ENCODE results near the gene PTPRT. TPM values are rescaled to one million over a fixed set of nuclear protein-coding genes. Genes with fewer than 3 reads are reported as not detected.

Gene PTPRT
- total RNA-seq, 3 donors from 2014 or later = 0.32 to 6.3 (median 4.9) TPM

DNA sequence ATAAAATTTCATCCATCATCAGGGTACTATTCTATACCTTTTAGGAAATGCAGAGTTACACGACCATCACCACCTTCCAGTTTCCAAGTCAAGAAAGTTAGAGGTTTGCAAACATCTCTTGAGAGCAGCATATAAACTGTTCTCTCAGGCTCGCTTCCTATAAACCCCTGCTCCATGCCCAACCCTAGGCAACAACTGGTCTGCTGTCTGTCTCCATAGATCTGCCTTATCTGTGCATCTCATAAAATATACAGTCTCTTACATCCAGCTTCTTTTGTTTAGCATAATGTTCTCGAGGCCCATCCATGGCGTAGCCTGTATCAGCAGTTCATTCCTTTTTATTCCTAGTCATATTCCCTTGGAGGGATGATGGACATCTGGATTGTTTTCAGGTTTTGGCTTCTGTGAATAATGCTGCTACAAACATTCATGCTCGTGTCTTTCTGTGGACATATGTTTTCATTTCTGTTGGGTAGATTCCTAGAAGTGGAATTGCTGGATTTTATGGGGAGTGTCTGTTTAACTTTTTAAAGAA, 6.1 kb downstream of the PTPRT start:
- no peak for DNase-seq (ENCODE audit: low spot score in 2 of 2)
- no peak for TF ChIP-seq POLR2A (IDR thresholded peaks at IDR 0.05)
- no peak for TF ChIP-seq CTCF (IDR thresholded peaks at IDR 0.05)
- TF ChIP-seq POLR2AphosphoS5 (IDR thresholded peaks at IDR 0.05) = no peak
- Histone ChIP-seq H3K4me1 (no peaks in the 10 kb centered on the region), H3K27ac (no peak overlapping the region), H3K4me3 (no peak overlapping the region), H3K27me3 (peaks cover 0 to 13% of the 10 kb centered on the region in 2 donors), H3K9me3 (no peaks in the 10 kb centered on the region), H3K36me3 (no peaks in the 10 kb centered on the region)
- intact Hi-C loops (cut with DNase I; ENCODE audit: low total_unique reads) = no loop called here

- Histone ChIP-seq H3K36me3 (no peaks in the 10 kb centered on the region), H3K27ac (no peak overlapping the region), H3K4me3 (no peak overlapping the region), H3K9me3 (peaks cover 0 to 7% of the 10 kb centered on the region in 2 donors), H3K27me3 (no peaks in the 10 kb centered on the region), H3K4me1 (no peaks in the 10 kb centered on the region)
- intact Hi-C loops (cut with DNase I; ENCODE audit: low total_unique reads) = loop anchor here (5.0 kb wide), 1 partner anchor 826 kb away; no protein-coding TSS in a partner anchor
- DNase-seq (ENCODE audit: low spot score in 2 of 2) = no peak
- no peak for TF ChIP-seq POLR2AphosphoS5 (IDR thresholded peaks at IDR 0.05)
- TF ChIP-seq POLR2A (IDR thresholded peaks at IDR 0.05) = no peak
- TF ChIP-seq CTCF (IDR thresholded peaks at IDR 0.05) = no peak
Observed at GRCh38 chr20:43178080-43178479, 11.6 kb downstream of the PTPRT start.

GRCh38 chr20:43176726-43177125, 13.0 kb downstream of the PTPRT start:
- no peaks in the 10 kb centered on the region for H3K4me1 ChIP-seq
- H3K36me3 ChIP-seq = no peaks in the 10 kb centered on the region
- DNase-seq (ENCODE audit: low spot score in 2 of 2) = no peak
- TF ChIP-seq CTCF (IDR thresholded peaks at IDR 0.05) (no peak), POLR2AphosphoS5 (IDR thresholded peaks at IDR 0.05) (no peak), POLR2A (IDR thresholded peaks at IDR 0.05) (no peak)
- H3K4me3 ChIP-seq = no peak overlapping the region
- no peak overlapping the region for H3K27ac ChIP-seq
- no peaks in the 10 kb centered on the region for H3K27me3 ChIP-seq
- intact Hi-C loops (cut with DNase I; ENCODE audit: low total_unique reads) = loop anchor here (5.0 kb wide), 1 partner anchor 824 kb away; no protein-coding TSS in a partner anchor
- H3K9me3 ChIP-seq = peaks cover 0 to 7% of the 10 kb centered on the region in 2 donors

DNA sequence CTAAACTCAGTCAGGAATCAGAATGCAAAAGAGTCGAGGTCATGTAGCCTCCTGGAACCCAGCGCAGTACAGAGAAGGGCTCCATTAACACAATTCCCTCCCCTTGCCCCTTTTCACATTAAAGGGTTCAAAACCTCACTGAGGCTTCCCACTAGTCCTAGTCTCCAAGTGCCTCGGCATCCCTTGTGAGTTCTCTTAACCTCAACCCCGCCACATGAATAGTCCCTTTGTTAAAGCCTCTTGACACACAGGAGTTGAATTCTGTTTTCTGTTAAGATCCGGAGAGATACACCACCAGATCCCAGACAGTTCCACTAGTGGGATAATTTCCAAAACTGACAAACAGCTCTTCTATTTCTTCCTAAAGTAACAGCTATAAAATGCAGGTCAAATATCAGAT, 17.8 kb downstream of the PTPRT start:
- Histone ChIP-seq H3K4me3 (no peak overlapping the region), H3K27ac (no peak overlapping the region), H3K36me3 (no peaks in the 10 kb centered on the region), H3K4me1 (no peaks in the 10 kb centered on the region), H3K9me3 (peaks cover 0 to 5% of the 10 kb centered on the region in 2 donors), H3K27me3 (no peaks in the 10 kb centered on the region)
- no peak for DNase-seq (ENCODE audit: low spot score in 2 of 2)
- TF ChIP-seq POLR2AphosphoS5 (IDR thresholded peaks at IDR 0.05) (no peak), POLR2A (IDR thresholded peaks at IDR 0.05) (no peak), CTCF (IDR thresholded peaks at IDR 0.05) (no peak)
- intact Hi-C loops (cut with DNase I; ENCODE audit: low total_unique reads) = no loop called here

- TF ChIP-seq POLR2AphosphoS5 (IDR thresholded peaks at IDR 0.05) (no peak), CTCF (IDR thresholded peaks at IDR 0.05) (no peak), POLR2A (IDR thresholded peaks at IDR 0.05) (no peak)
- H3K4me1 ChIP-seq = no peaks in the 10 kb centered on the region
- DNase-seq (ENCODE audit: low spot score in 2 of 2) = no peak
- no peaks in the 10 kb centered on the region for H3K9me3 ChIP-seq
- no peaks in the 10 kb centered on the region for H3K36me3 ChIP-seq
- no peak overlapping the region for H3K4me3 ChIP-seq
- H3K27ac ChIP-seq = no peak overlapping the region
- no peaks in the 10 kb centered on the region for H3K27me3 ChIP-seq
- intact Hi-C loops (cut with DNase I; ENCODE audit: low total_unique reads) = no loop called here
Observed at GRCh38 chr20:43170771-43171170, 18.9 kb downstream of the PTPRT start.

Data from breast epithelium (tissue), 4 donors.